ENCODE results near the gene RBFOX2. TPM values are rescaled to one million over a fixed set of nuclear protein-coding genes. Genes with fewer than 3 reads are reported as not detected.

Gene RBFOX2
- total and polyA plus RNA-seq, 2 donors (not counting 3 experiments of a cell fraction or from before 2014, with no cell fraction given), result 125 to 142 TPM

- CTCF ChIA-PET, result no interaction called here
- Histone ChIP-seq H3K9ac (replicated peaks; ENCODE audit: extremely low read depth, insufficient read depth, low read length) (no peak overlapping the region), H3K27me3 (ENCODE audit: control insufficient read depth in 2 of 2, insufficient read depth in 2 of 2, low read length in 2 of 2) (no peaks in the 10 kb centered on the region), H3K9me3 (replicated peaks; ENCODE audit: control insufficient read depth, insufficient read depth, low read length) (no peaks in the 10 kb centered on the region), H4K20me1 (replicated peaks; ENCODE audit: control insufficient read depth, extremely low read depth, insufficient read depth, low read length) (peaks cover 2% of the 10 kb centered on the region), H3K4me3 (replicated peaks in 1 of 3; ENCODE audit: insufficient read depth in 1 of 3, low read depth in 1 of 3, low read length in 3 of 3) (no peak overlapping the region), H3K4me1 (ENCODE audit: control insufficient read depth, extremely low read depth, insufficient read depth, low read length) (peaks cover 20% of the 10 kb centered on the region), H2AFZ (ENCODE audit: low read depth, low read length) (no peak overlapping the region), H3K36me3 (ENCODE audit: control insufficient read depth in 2 of 2, extremely low read depth in 1 of 2, insufficient read depth in 2 of 2, low read length in 2 of 2) (no peaks in the 10 kb centered on the region), H3K27ac (ENCODE audit: insufficient read depth, low read depth, low read length) (no peak overlapping the region), H3K9me1 (replicated peaks; ENCODE audit: control insufficient read depth, extremely low read depth, insufficient read depth, low read length) (no peaks in the 10 kb centered on the region), H3K79me2 (ENCODE audit: control insufficient read depth, insufficient read depth, low read length) (peaks cover 31% of the 10 kb centered on the region), H3K4me2 (ENCODE audit: insufficient read depth, low read length) (no peak overlapping the region)
- TF ChIP-seq, protein P1, sequence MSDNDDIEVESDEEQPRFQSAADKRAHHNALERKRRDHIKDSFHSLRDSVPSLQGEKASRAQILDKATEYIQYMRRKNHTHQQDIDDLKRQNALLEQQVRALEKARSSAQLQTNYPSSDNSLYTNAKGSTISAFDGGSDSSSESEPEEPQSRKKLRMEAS (IDR thresholded peaks at IDR 0.05; ENCODE audit: insufficient read depth, insufficient read length), result no peak
- TF ChIP-seq MYC (IDR thresholded peaks at IDR 0.05; ENCODE audit: low read depth, low read length) (no peak), FOS (IDR thresholded peaks at IDR 0.05; ENCODE audit: borderline replicate concordance, insufficient read depth, low read length) (no peak), POLR2A (IDR thresholded peaks at IDR 0.05; ENCODE audit: low read depth, low read length) (no peak), GATA2 (IDR thresholded peaks at IDR 0.05; ENCODE audit: insufficient read depth, insufficient read length, low read depth, low read length) (no peak), JUN (IDR thresholded peaks at IDR 0.05; ENCODE audit: borderline replicate concordance, insufficient read depth, insufficient read length, low read depth) (no peak), EZH2 (IDR thresholded peaks at IDR 0.05; ENCODE audit: borderline replicate concordance, low read depth, low read length, severe bottlenecking) (no peak), POLR2AphosphoS5 (IDR thresholded peaks at IDR 0.05; ENCODE audit: insufficient read depth, low read depth, low read length) (no peak)
- TF ChIP-seq, protein P2, sequence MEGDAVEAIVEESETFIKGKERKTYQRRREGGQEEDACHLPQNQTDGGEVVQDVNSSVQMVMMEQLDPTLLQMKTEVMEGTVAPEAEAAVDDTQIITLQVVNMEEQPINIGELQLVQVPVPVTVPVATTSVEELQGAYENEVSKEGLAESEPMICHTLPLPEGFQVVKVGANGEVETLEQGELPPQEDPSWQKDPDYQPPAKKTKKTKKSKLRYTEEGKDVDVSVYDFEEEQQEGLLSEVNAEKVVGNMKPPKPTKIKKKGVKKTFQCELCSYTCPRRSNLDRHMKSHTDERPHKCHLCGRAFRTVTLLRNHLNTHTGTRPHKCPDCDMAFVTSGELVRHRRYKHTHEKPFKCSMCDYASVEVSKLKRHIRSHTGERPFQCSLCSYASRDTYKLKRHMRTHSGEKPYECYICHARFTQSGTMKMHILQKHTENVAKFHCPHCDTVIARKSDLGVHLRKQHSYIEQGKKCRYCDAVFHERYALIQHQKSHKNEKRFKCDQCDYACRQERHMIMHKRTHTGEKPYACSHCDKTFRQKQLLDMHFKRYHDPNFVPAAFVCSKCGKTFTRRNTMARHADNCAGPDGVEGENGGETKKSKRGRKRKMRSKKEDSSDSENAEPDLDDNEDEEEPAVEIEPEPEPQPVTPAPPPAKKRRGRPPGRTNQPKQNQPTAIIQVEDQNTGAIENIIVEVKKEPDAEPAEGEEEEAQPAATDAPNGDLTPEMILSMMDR (IDR thresholded peaks at IDR 0.05; ENCODE audit: extremely low read depth in 1 of 2, insufficient read depth in 1 of 2, low read depth in 1 of 2, low read length in 2 of 2), result no peak
- POLR2A ChIA-PET, result no interaction called here
- no peak for DNase-seq (ENCODE audit: low read depth, low spot score)
- intact Hi-C loops (cut with micrococcal nuclease) (no loop called here), dilution Hi-C loops (cut with MboI; ENCODE audit: extremely low pct_ligation_motif_present, low sequenced_read_pairs) (no loop called here)
- no TSS peak for BruUV-seq (replicated peaks)
- no peak for FAIRE-seq
Measured at GRCh38 chr22:35888181-35888870, 140.3 kb downstream of the RBFOX2 start.
